ENCODE measurements around the gene OR8B12.

DNA sequence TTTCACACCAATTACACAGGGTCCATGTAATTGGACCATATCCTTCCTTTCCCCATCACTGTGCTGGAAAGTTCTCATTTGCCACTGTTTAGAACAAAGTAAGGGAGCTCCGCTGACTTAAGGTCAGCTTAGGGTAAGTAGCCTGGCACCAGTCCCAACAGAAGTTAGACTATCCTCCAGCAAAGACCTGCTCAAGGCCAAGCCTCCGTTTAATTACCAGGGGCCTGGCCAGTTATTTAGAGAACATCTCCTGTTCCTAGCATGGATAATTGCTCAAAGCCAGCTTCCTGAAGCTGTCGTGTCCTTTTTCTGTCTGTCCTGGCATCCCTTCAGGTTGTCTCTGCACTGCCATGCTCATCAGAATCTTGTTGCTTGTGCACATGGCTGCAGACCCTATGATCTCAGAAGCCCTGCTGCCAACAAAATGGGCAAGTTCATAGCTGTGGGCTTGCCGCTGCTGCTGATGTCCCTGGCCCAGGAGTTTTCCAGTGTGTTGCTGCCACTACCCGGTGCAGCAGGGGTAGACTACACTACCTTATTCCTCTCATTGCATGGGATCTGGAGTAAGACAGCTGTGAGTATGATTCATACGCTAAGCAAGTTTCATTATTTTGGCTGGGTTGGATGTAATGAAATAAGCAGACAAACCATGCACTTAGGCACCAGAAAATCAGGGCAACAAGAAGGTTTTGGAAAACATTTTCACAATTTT is 34.4 kb upstream of the OR8B12 start:
- TF ChIP-seq YY1 (IDR thresholded peaks at IDR 0.05; ENCODE audit: insufficient read depth, insufficient read length) = no peak
- TF ChIP-seq SUZ12 (IDR thresholded peaks at IDR 0.05; ENCODE audit: extremely low read depth, insufficient read depth, insufficient read length) = no peak
- no peak for TF ChIP-seq ZNF274 (IDR thresholded peaks at IDR 0.05; ENCODE audit: low read depth, low read length)

Measured in NT2/D1 (cell line).